Thoracic aorta (tissue), 2 donors: ENCODE measurements around the gene CLDN11. TPM values are rescaled to one million over a fixed set of nuclear protein-coding genes. Genes with fewer than 3 reads are reported as not detected.

Experiments
- ATAC-seq: fragments of 150-250 bp; one replicate; pipeline ENCODE4 v1.8.0; 2017; ENCODE audit warnings: low read depth; ENCODE audit not compliant: insufficient number of reproducible peaks, low FRiP score
- DNase-seq: peaks from one replicate; pipeline ENCODE4 v3.0.0-alpha.2; 2020; ENCODE audit warnings: low spot score
- H3K27ac ChIP-seq, 2 donors: fragments of 200-600 bp; sonication (generic); 1 replicate in 1 of 2; 2 replicates in 1 of 2; pipeline ENCODE4 v1.5.1; 2016; ENCODE audit warnings: mild to moderate bottlenecking in 2 of 2, moderate library complexity in 2 of 2
- H3K27me3 ChIP-seq: fragments of 200-600 bp; sonication (generic); replicated peaks from 2 replicates; pipeline ENCODE4 v1.6.0; 2016; ENCODE audit warnings: mild to moderate bottlenecking; ENCODE audit not compliant: insufficient read depth
- H3K36me3 ChIP-seq: fragments of 200-600 bp; sonication (generic); one replicate; pipeline ENCODE4 v1.5.1; 2016
- H3K4me1 ChIP-seq, 2 donors: fragments of 200-600 bp; sonication (generic); 1 replicate in 1 of 2; 2 replicates in 1 of 2; pipeline versions ENCODE4 v1.5.1 to v1.6.0; 2016; ENCODE audit warnings: low read depth in 2 of 2, mild to moderate bottlenecking in 1 of 2; ENCODE audit not compliant: control insufficient read depth in 1 of 2
- H3K4me3 ChIP-seq: fragments of 200-600 bp; sonication (generic); 2 replicates; pipeline ENCODE4 v1.5.1; 2016; ENCODE audit warnings: mild to moderate bottlenecking
- H3K9me3 ChIP-seq: fragments of 200-600 bp; sonication (generic); 2 replicates; pipeline ENCODE4 v1.5.1; 2016
- total RNA-seq, 2 donors: library from RNA; depleted of rRNA; stranded (reverse); fragments of >200 nt; gene quantifications; one replicate each; pipeline versions ENCODE4 v1.1.0 to v1.2.3, GENCODE V29; 2016
- TF ChIP-seq, protein P1 (sequence below): fragments of 200-600 bp; sonication (generic); IDR thresholded peaks from one replicate; pipeline ENCODE4 v1.5.1; 2019; ENCODE audit warnings: antibody characterized with exemption

The CLDN11 gene
- total RNA-seq, 2 donors from 2014 or later: 2.5 to 2.7 TPM

DNA sequence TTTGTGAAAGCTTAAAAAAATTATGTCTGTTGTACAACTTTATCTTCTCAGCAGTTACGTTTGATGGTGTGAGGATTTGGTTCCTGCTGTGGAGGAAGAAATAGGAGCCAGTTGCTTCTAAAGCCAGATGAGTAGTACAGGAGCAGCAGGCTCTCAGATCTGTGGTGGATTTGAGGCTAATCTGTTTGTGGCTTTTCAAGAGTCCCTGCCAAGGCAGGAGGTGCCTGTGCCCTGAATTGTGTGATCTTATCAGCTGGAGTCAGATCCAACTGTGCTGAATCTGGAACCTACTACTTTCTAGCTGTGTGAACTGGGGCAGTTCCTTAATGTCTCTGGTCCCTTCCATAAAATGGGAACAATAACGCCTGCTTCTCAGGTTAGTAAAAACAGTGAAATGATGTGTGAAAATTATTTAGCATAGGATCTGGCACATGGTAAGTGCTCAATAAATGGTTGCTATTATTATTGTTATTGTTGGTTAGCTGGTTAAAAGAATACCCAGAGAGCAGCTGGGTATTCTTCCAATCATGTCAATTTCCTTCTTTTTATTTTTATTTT, 7.7 kb downstream of the CLDN11 start:
- H3K36me3 ChIP-seq: no peaks in the 10 kb centered on the region
- no peaks in the 10 kb centered on the region for H3K9me3 ChIP-seq
- H3K27me3 ChIP-seq: no peaks in the 10 kb centered on the region
- TF ChIP-seq, protein P1, sequence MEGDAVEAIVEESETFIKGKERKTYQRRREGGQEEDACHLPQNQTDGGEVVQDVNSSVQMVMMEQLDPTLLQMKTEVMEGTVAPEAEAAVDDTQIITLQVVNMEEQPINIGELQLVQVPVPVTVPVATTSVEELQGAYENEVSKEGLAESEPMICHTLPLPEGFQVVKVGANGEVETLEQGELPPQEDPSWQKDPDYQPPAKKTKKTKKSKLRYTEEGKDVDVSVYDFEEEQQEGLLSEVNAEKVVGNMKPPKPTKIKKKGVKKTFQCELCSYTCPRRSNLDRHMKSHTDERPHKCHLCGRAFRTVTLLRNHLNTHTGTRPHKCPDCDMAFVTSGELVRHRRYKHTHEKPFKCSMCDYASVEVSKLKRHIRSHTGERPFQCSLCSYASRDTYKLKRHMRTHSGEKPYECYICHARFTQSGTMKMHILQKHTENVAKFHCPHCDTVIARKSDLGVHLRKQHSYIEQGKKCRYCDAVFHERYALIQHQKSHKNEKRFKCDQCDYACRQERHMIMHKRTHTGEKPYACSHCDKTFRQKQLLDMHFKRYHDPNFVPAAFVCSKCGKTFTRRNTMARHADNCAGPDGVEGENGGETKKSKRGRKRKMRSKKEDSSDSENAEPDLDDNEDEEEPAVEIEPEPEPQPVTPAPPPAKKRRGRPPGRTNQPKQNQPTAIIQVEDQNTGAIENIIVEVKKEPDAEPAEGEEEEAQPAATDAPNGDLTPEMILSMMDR: no peak
- H3K4me1 ChIP-seq: peaks cover 0 to 4% of the 10 kb centered on the region in 2 donors
- ATAC-seq (no peak), DNase-seq (no peak)
- H3K4me3 ChIP-seq: no peak overlapping the region
- H3K27ac ChIP-seq: no peak overlapping the region

DNA sequence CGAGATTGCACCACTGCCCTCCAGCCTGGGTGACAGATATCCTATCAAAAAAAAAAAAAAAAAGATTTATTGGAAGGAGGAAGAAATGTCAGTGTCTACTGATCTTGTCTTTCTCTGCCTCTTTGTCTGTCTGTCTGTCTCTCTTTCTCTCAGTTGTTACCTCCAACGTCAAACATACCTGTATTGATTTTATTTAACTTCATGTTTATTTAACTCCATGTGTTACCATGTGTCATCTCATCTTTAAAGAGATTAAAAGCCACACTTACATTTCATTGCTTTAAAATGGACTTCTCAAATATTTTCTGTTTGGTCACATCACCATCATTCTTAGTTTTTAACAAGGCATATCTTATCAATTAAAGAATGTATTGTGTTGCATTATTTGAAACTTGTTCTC, 9.4 kb downstream of the CLDN11 start:
- H3K4me1 ChIP-seq: no peaks in the 10 kb centered on the region
- no peaks in the 10 kb centered on the region for H3K9me3 ChIP-seq
- no peaks in the 10 kb centered on the region for H3K27me3 ChIP-seq
- TF ChIP-seq, protein P1: no peak
- ATAC-seq (no peak), DNase-seq (no peak)
- no peaks in the 10 kb centered on the region for H3K36me3 ChIP-seq
- no peak overlapping the region for H3K27ac ChIP-seq
- H3K4me3 ChIP-seq: no peak overlapping the region

DNA sequence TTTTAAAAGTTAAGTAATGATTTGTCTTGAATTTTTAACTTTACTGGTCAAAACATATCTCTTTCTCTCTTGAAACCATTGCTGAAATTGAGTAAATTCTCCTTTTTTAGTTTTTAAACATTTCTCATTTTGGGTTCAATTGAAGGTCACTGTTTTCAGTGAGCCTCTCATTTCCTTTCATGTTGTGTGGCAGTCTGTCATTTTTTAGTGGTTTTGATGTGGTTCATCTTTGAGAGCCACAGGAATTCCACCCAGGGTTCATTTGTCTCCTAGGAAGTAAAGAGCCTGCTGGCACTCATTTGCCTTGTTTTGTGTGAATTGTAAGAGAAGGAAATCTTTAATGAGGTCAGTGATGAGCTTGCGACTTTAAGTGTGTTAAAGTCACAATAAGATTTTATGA, 10.4 kb downstream of the CLDN11 start:
- Histone ChIP-seq H3K4me1 (no peaks in the 10 kb centered on the region), H3K9me3 (no peaks in the 10 kb centered on the region), H3K27me3 (no peaks in the 10 kb centered on the region), H3K27ac (no peak overlapping the region), H3K36me3 (no peaks in the 10 kb centered on the region), H3K4me3 (no peak overlapping the region)
- no peak for DNase-seq
- TF ChIP-seq, protein P1: no peak
- no peak for ATAC-seq

DNA sequence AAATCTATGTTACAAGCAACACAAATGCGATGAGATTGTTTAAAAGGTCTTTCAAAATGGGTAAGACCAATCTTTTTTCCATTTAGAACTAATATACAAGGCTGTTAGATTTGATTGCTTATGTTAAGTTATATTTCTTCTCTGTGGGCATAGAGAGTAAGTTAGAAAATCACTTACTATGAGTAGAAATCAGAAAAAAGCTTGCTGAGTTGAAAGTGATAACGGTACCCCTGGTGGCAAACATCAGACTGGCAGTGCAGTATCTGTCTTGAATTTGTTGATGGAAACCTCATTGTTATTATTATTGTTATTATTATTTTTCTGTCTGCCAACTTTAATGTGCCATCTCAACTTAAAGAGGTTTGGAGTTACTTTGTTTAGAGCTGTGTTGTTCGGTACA, 12.4 kb downstream of the CLDN11 start:
- Histone ChIP-seq H3K36me3 (no peaks in the 10 kb centered on the region), H3K4me3 (no peak overlapping the region), H3K27me3 (no peaks in the 10 kb centered on the region), H3K4me1 (no peaks in the 10 kb centered on the region), H3K27ac (no peak overlapping the region), H3K9me3 (no peaks in the 10 kb centered on the region)
- no peak for ATAC-seq
- TF ChIP-seq, protein P1: no peak
- no peak for DNase-seq

DNA sequence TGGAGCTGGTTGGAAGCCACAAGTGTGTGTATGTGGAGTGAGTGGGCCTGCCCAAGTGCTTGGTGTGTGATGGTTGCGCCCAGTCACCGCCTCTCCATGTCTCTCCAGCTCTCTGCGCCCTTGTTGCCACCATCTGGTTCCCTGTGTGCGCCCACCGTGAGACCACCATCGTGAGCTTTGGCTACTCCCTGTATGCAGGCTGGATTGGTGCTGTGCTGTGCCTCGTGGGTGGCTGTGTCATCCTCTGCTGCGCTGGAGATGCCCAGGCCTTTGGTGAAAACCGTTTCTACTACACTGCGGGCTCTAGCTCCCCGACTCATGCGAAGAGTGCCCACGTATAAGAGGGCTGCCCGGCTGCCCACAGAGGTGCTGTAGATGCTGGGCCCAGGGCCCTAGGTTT, 13.7 kb downstream of the CLDN11 start:
- H3K9me3 ChIP-seq: no peaks in the 10 kb centered on the region
- no peak for DNase-seq
- no peaks in the 10 kb centered on the region for H3K36me3 ChIP-seq
- TF ChIP-seq, protein P1: no peak
- H3K4me3 ChIP-seq: no peak overlapping the region
- H3K4me1 ChIP-seq: no peaks in the 10 kb centered on the region
- H3K27ac ChIP-seq: no peak overlapping the region
- H3K27me3 ChIP-seq: no peaks in the 10 kb centered on the region
- no peak for ATAC-seq
